RWPE2 (cell line): ENCODE results near the gene ARFIP2.

ENCODE experiments used
- ATAC-seq: fragments of 200-7000 bp; cut with Tn5 transposase; 3 replicates; pipeline ENCODE4 v1.9.1; 2021; ENCODE audit warnings: low read depth
- DNase-seq: peaks from one replicate; pipeline ENCODE4 v3.0.0-alpha.2; 2020; ENCODE audit warnings: low spot score
- H3K27ac ChIP-seq: fragments of 450-650 bp; 2 replicates; pipeline ENCODE4 v1.5.1; 2017; ENCODE audit warnings: mild to moderate bottlenecking; ENCODE audit not compliant: poor library complexity, severe bottlenecking
- H3K27me3 ChIP-seq: fragments of 250-450 bp; sonication (Bioruptor Pico); 2 replicates; pipeline ENCODE4 v1.5.1; 2021; ENCODE audit warnings: mild to moderate bottlenecking, moderate library complexity; ENCODE audit not compliant: insufficient read depth, poor library complexity, severe bottlenecking
- H3K36me3 ChIP-seq: fragments of 250-450 bp; sonication (Bioruptor Pico); 2 replicates; pipeline ENCODE4 v1.5.1; 2020; ENCODE audit warnings: low read depth, mild to moderate bottlenecking, moderate library complexity
- H3K4me1 ChIP-seq: fragments of 250-450 bp; sonication (Bioruptor Pico); 2 replicates; pipeline ENCODE4 v1.5.1; 2021; ENCODE audit warnings: mild to moderate bottlenecking, moderate library complexity; ENCODE audit not compliant: insufficient read depth, poor library complexity, severe bottlenecking
- H3K4me3 ChIP-seq: fragments of 250-450 bp; sonication (Bioruptor Pico); 2 replicates; pipeline ENCODE4 v1.5.1; 2021; ENCODE audit warnings: mild to moderate bottlenecking, moderate library complexity; ENCODE audit not compliant: severe bottlenecking
- H3K9me3 ChIP-seq: fragments of 250-450 bp; sonication (Bioruptor Pico); 2 replicates; pipeline ENCODE4 v1.5.1; 2021; ENCODE audit warnings: mild to moderate bottlenecking, moderate library complexity; ENCODE audit not compliant: severe bottlenecking
- TF ChIP-seq, protein P1 (sequence below): fragments of 450-650 bp; IDR thresholded peaks from one replicate; pipeline ENCODE4 v1.5.1; 2017; ENCODE audit warnings: mild to moderate bottlenecking, moderate library complexity; ENCODE audit not compliant: poor library complexity, severe bottlenecking

The ARFIP2 gene

DNA sequence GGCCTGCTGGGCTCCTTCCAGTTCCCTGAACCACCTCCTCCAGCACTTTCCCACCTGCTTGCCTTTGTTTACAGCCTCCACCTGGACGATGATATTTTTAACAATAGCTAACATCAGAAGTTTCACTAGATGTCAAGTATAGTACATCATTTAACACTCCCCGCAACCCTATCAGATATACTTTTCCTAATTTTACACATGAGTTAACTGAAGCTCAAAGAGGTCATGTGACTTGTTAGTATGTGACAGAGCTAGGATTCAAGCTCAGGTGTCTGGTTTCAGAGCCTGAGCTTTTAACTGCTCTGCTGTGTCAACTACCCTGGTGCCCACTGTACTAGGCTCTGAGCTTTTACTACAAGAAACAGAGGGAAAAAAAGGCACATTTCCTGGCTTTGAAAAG, 26.1 kb downstream of the ARFIP2 start:
- TF ChIP-seq, protein P1, sequence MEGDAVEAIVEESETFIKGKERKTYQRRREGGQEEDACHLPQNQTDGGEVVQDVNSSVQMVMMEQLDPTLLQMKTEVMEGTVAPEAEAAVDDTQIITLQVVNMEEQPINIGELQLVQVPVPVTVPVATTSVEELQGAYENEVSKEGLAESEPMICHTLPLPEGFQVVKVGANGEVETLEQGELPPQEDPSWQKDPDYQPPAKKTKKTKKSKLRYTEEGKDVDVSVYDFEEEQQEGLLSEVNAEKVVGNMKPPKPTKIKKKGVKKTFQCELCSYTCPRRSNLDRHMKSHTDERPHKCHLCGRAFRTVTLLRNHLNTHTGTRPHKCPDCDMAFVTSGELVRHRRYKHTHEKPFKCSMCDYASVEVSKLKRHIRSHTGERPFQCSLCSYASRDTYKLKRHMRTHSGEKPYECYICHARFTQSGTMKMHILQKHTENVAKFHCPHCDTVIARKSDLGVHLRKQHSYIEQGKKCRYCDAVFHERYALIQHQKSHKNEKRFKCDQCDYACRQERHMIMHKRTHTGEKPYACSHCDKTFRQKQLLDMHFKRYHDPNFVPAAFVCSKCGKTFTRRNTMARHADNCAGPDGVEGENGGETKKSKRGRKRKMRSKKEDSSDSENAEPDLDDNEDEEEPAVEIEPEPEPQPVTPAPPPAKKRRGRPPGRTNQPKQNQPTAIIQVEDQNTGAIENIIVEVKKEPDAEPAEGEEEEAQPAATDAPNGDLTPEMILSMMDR, result no peak
- Histone ChIP-seq H3K27me3 (no peaks in the 10 kb centered on the region), H3K4me1 (no peaks in the 10 kb centered on the region), H3K36me3 (peaks cover 22% of the 10 kb centered on the region), H3K9me3 (no peaks in the 10 kb centered on the region), H3K4me3 (no peak overlapping the region), H3K27ac (no peak overlapping the region)
- no peak for ATAC-seq
- no peak for DNase-seq

DNA sequence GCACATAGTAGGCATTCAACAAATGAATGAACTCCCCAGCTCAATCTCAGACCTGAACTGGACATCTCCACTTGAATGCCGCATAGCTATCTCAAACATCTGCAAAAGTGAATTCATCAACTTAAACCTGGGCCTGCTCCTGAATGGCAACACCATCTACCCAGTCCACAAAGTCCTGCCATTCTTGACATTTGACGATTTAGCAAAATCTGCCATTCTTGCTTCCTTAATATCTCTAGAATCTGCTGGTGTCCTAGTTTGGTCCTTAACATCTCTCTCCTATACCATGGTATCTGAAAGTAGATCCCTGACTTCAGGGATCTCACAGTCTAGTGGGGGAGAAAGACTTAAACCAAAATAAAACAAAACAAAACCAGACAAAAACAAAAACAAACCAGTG, 28.0 kb downstream of the ARFIP2 start:
- Histone ChIP-seq H3K27me3 (no peaks in the 10 kb centered on the region), H3K4me1 (no peaks in the 10 kb centered on the region), H3K27ac (no peak overlapping the region), H3K36me3 (peaks cover 24% of the 10 kb centered on the region), H3K4me3 (no peak overlapping the region), H3K9me3 (no peaks in the 10 kb centered on the region)
- ATAC-seq (no peak), DNase-seq (no peak)
- TF ChIP-seq, protein P1, result no peak

DNA sequence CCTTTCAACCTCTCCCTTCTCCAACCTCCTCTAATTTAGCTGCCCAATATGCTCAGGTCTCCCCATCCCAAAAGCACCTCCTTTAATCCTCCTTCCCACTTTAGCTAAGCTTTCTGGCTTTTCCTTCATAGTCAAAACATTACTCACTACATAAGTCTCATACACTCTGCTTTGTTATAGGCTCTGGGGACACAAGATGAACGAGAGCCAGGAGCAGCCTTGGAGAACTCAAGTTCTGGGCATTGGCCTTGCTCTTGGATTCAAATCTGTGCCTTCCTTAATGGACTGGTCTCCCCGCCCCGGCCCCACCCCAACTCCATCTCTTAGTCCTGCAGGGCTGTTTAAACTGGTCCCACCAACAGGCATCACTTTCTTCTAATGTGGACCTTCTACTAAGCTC, 28.9 kb downstream of the ARFIP2 start:
- Histone ChIP-seq H3K27me3 (no peaks in the 10 kb centered on the region), H3K9me3 (no peaks in the 10 kb centered on the region), H3K4me3 (no peak overlapping the region), H3K36me3 (peaks cover 24% of the 10 kb centered on the region), H3K4me1 (no peaks in the 10 kb centered on the region), H3K27ac (no peak overlapping the region)
- DNase-seq (no peak), ATAC-seq (no peak)
- TF ChIP-seq, protein P1, result no peak

DNA sequence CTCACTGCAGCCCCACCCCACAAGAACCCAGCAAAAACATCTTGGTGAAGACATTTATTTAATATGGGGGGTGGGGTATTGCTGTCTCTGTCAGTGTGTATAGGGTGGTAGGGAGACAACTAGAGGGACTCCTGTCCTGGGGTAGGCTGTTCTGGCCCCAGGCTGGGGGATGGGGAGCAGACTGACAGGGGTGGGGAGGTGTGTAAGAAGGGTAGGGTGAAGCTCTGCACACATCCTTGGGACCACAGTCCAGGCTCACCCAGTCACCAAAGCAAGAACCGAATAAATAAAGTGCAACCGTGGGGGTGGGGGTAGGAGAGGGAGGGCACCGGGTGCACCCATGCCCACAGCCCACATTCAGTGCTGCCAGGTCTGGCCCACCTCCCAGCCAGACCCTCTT, 32.6 kb downstream of the ARFIP2 start:
- no peak for DNase-seq
- no peaks in the 10 kb centered on the region for H3K4me1 ChIP-seq
- ATAC-seq, result no peak
- peaks cover 15% of the 10 kb centered on the region; the same call in 1 of the 2 replicates for H3K36me3 ChIP-seq
- no peaks in the 10 kb centered on the region for H3K27me3 ChIP-seq
- TF ChIP-seq, protein P1, result no peak
- H3K9me3 ChIP-seq, result no peaks in the 10 kb centered on the region
- H3K4me3 ChIP-seq, result no peak overlapping the region
- H3K27ac ChIP-seq, result no peak overlapping the region

DNA sequence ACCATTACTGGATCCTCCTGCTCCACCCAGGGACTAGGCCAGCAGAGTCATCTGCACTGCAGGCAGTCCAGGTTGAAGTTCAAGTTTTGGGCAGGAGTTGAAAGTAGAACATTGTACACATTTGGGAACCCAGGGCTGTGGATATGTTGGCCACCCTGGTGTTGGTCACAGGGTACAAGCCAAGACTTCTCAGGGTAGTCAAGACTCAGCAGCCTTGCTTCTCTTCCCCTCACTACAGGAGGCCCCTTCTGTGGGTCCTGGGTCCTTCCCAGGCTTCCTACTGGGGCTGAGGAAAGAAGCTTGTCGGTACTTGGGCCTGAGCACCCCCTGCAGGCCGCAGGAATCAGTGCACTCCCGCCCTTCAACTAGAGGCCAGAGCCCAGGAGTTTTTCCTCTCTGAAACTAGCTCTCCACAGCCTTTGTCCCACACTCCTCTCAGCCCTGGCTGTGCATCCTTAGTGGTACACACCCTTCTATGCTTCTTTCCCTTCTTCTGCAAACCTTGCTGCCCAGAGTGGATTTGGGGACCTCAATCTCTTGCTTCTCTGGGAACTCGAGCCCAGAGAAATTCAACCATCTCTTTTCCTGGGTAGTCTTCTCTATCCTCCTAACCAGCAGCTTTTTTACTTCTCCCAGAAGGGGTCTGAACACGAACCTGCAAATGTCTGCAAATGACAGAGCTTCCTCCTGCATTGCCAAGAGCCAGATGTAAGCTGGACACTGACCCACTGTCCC, 37.7 kb downstream of the ARFIP2 start:
- H3K4me1 ChIP-seq, result no peaks in the 10 kb centered on the region
- peak; percentile 69 for ATAC-seq
- no peak for DNase-seq

More for the DNA sequence above, 37.7 kb downstream of the ARFIP2 start:
- Histone ChIP-seq H3K27me3 (no peaks in the 10 kb centered on the region), H3K9me3 (no peaks in the 10 kb centered on the region), H3K27ac (no peak overlapping the region), H3K4me3 (no peak overlapping the region), H3K36me3 (no peaks in the 10 kb centered on the region)
- TF ChIP-seq, protein P1, result peak; percentile 74
